ENCODE measurements around the gene ARSK.

DNA sequence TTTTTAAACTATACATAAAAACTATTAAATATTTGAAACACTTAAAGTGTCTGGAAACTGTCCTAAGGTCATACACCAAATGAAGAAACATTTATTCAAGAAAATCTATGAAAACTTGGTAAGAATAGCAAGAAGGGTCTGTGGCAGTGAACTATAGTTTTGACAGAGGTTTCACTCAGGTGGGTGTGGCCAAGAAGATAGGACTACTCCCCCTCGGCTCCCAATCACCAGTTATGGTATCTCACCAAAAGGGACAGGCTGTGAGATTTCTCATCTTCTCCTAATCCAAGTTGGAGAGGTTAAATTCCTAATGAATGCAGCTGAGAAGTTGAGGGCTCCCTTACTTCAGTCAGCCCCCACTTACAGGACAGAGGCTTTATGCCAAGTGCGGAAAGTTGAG lies 2.9 kb downstream of the ARSK start:
- TF ChIP-seq, protein P1, sequence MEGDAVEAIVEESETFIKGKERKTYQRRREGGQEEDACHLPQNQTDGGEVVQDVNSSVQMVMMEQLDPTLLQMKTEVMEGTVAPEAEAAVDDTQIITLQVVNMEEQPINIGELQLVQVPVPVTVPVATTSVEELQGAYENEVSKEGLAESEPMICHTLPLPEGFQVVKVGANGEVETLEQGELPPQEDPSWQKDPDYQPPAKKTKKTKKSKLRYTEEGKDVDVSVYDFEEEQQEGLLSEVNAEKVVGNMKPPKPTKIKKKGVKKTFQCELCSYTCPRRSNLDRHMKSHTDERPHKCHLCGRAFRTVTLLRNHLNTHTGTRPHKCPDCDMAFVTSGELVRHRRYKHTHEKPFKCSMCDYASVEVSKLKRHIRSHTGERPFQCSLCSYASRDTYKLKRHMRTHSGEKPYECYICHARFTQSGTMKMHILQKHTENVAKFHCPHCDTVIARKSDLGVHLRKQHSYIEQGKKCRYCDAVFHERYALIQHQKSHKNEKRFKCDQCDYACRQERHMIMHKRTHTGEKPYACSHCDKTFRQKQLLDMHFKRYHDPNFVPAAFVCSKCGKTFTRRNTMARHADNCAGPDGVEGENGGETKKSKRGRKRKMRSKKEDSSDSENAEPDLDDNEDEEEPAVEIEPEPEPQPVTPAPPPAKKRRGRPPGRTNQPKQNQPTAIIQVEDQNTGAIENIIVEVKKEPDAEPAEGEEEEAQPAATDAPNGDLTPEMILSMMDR (tag by site-specific recombination; IDR thresholded peaks at IDR 0.05): no peak
- no peak for TF ChIP-seq ZNF133 (tag by site-specific recombination; IDR thresholded peaks at IDR 0.05)
- TF ChIP-seq ZNF830 (tag by site-specific recombination; IDR thresholded peaks at IDR 0.05; ENCODE audit: low read depth): no peak
- no peak for TF ChIP-seq ZNF423 (tag by site-specific recombination; IDR thresholded peaks at IDR 0.05)
- TF ChIP-seq, protein P2, sequence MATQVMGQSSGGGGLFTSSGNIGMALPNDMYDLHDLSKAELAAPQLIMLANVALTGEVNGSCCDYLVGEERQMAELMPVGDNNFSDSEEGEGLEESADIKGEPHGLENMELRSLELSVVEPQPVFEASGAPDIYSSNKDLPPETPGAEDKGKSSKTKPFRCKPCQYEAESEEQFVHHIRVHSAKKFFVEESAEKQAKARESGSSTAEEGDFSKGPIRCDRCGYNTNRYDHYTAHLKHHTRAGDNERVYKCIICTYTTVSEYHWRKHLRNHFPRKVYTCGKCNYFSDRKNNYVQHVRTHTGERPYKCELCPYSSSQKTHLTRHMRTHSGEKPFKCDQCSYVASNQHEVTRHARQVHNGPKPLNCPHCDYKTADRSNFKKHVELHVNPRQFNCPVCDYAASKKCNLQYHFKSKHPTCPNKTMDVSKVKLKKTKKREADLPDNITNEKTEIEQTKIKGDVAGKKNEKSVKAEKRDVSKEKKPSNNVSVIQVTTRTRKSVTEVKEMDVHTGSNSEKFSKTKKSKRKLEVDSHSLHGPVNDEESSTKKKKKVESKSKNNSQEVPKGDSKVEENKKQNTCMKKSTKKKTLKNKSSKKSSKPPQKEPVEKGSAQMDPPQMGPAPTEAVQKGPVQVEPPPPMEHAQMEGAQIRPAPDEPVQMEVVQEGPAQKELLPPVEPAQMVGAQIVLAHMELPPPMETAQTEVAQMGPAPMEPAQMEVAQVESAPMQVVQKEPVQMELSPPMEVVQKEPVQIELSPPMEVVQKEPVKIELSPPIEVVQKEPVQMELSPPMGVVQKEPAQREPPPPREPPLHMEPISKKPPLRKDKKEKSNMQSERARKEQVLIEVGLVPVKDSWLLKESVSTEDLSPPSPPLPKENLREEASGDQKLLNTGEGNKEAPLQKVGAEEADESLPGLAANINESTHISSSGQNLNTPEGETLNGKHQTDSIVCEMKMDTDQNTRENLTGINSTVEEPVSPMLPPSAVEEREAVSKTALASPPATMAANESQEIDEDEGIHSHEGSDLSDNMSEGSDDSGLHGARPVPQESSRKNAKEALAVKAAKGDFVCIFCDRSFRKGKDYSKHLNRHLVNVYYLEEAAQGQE (tag by site-specific recombination; IDR thresholded peaks at IDR 0.05): no peak
- no peak for TF ChIP-seq GFI1B (tag by site-specific recombination; IDR thresholded peaks at IDR 0.05)
- TF ChIP-seq ZNF112 (tag by site-specific recombination; IDR thresholded peaks at IDR 0.05): no peak
- no peak for TF ChIP-seq YY1 (tag by site-specific recombination; IDR thresholded peaks at IDR 0.05)
- TF ChIP-seq, protein P3, sequence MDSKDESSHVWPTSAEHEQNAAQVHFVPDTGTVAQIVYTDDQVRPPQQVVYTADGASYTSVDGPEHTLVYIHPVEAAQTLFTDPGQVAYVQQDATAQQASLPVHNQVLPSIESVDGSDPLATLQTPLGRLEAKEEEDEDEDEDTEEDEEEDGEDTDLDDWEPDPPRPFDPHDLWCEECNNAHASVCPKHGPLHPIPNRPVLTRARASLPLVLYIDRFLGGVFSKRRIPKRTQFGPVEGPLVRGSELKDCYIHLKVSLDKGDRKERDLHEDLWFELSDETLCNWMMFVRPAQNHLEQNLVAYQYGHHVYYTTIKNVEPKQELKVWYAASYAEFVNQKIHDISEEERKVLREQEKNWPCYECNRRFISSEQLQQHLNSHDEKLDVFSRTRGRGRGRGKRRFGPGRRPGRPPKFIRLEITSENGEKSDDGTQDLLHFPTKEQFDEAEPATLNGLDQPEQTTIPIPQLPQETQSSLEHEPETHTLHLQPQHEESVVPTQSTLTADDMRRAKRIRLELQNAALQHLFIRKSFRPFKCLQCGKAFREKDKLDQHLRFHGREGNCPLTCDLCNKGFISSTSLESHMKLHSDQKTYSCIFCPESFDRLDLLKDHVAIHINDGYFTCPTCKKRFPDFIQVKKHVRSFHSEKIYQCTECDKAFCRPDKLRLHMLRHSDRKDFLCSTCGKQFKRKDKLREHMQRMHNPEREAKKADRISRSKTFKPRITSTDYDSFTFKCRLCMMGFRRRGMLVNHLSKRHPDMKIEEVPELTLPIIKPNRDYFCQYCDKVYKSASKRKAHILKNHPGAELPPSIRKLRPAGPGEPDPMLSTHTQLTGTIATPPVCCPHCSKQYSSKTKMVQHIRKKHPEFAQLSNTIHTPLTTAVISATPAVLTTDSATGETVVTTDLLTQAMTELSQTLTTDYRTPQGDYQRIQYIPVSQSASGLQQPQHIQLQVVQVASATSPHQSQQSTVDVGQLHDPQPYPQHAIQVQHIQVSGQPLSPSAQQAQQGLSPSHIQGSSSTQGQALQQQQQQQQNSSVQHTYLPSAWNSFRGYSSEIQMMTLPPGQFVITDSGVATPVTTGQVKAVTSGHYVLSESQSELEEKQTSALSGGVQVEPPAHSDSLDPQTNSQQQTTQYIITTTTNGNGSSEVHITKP (tag by site-specific recombination; IDR thresholded peaks at IDR 0.05): no peak

Data from HEK293 (cell line).